GM12878 (cell line): Measurements from ENCODE around the gene ARRB2. TPM values are rescaled to one million over a fixed set of nuclear protein-coding genes. Genes with fewer than 3 reads are reported as not detected.
"Not testable (repeated sequence)": the region's sequence is repeated elsewhere in the genome, so short reads cannot be mapped to it uniquely, and the experiment has no call there.

Experiments used
- ATAC-seq: fragments of 200-7000 bp; cut with Tn5 transposase; 3 replicates; pipeline ENCODE4 v1.9.1; 2020; ENCODE audit warnings: mild to moderate bottlenecking, moderate library complexity
- BruUV-seq: library from RNA; stranded (reverse); fragments of 400-500 nt; replicated peaks from 2 replicates; lab custom pipeline; 2021; lab: Mats Ljungman, UMichigan
- CTCF ChIA-PET: fragments of 300-600 bp; sonication (Branson Sonifier 250); formaldehyde crosslinking; extraction: SDS; loops from one replicate; lab custom pipeline; 2021; ENCODE audit warnings: inconsistent platforms; lab: Yijun Ruan, JAX
- POLR2A ChIA-PET: fragments of 350-600 bp; formaldehyde crosslinking; extraction: SDS; loops from one replicate; lab custom pipeline; 2021; ENCODE audit warnings: inconsistent platforms; lab: Charles Lee
- RAD21 ChIA-PET: fragments of 300-600 bp; sonication (Branson Sonifier 250); formaldehyde crosslinking; loops from one replicate; lab custom pipeline; 2023; ENCODE audit warnings: antibody characterized with exemption; ENCODE audit not compliant: unreplicated experiment; lab: Charles Lee
- SMC1A ChIA-PET: fragments of 300-600 bp; sonication (Branson Sonifier 250); formaldehyde crosslinking; loops from one replicate; lab custom pipeline; 2023; ENCODE audit not compliant: unreplicated experiment, uncharacterized antibody; lab: Charles Lee
- DNase-seq: peaks from one replicate; pipeline ENCODE4 v3.0.0-alpha.2; 2011; ENCODE audit warnings: low read depth, low spot score
- FAIRE-seq: peaks from 3 replicates; lab custom pipeline; 2011; peaks lifted over from hg19 to GRCh38; lab: Jason Lieb, UNC
- H2AFZ ChIP-seq: 2 replicates; pipeline ENCODE4 v1.6.0; 2011; ENCODE audit warnings: low read depth, low read length, control low read depth; ENCODE audit not compliant: control insufficient read depth
- H3K27ac ChIP-seq: 2 replicates; pipeline ENCODE4 v1.5.1; 2011; ENCODE audit warnings: control low read depth; ENCODE audit not compliant: control insufficient read depth, insufficient read depth
- H3K27me3 ChIP-seq, 2 experiments: replicated peaks in 1 of 2; 2 replicates each; pipeline versions ENCODE4 v1.6.0 to v1.6.1; 2011; ENCODE audit warnings: low read length in 1 of 2; ENCODE audit not compliant: control insufficient read depth in 2 of 2, insufficient read depth in 2 of 2
- H3K36me3 ChIP-seq, 2 experiments: 2 replicates each; pipeline ENCODE4 v1.5.1; 2011; ENCODE audit warnings: low read length in 1 of 2; ENCODE audit not compliant: control insufficient read depth in 2 of 2, insufficient read depth in 2 of 2
- H3K4me1 ChIP-seq: 2 replicates; pipeline ENCODE4 v1.6.1; 2011; ENCODE audit warnings: mild to moderate bottlenecking, low read length, moderate library complexity, mixed read lengths; ENCODE audit not compliant: control insufficient read depth, insufficient read depth
- H3K4me2 ChIP-seq: 2 replicates; pipeline ENCODE4 v1.6.0; 2011; ENCODE audit warnings: control low read depth; ENCODE audit not compliant: control insufficient read depth, insufficient read depth
- H3K4me3 ChIP-seq: fragments of 200-600 bp; sonication (generic); 2 replicates; pipeline ENCODE4 v1.5.1; 2016
- H3K79me2 ChIP-seq: 2 replicates; pipeline ENCODE4 v1.6.0; 2011; ENCODE audit warnings: low read length; ENCODE audit not compliant: control insufficient read depth, insufficient read depth
- H3K9ac ChIP-seq: 2 replicates; pipeline ENCODE4 v1.8.0; 2011; ENCODE audit warnings: low read length, control low read depth, mixed read lengths; ENCODE audit not compliant: control insufficient read depth, insufficient read depth
- H3K9me3 ChIP-seq: replicated peaks from 3 replicates; pipeline ENCODE4 v1.5.1; 2011; ENCODE audit warnings: mild to moderate bottlenecking, low read length; ENCODE audit not compliant: control insufficient read depth, insufficient read depth
- H4K20me1 ChIP-seq: 2 replicates; pipeline ENCODE4 v1.6.0; 2011; ENCODE audit not compliant: control insufficient read depth, insufficient read depth
- CTCF ChIP-seq, 3 experiments: IDR thresholded peaks in 2 of 3; conservative IDR thresholded peaks in 1 of 3; 2 replicates each; pipeline ENCODE4 v1.5.1; 2011; ENCODE audit warnings: low read depth in 3 of 3, low read length in 3 of 3, mild to moderate bottlenecking in 3 of 3, control low read depth in 2 of 3, moderate library complexity in 2 of 3, inconsistent platforms in 1 of 3, mixed read lengths in 1 of 3; ENCODE audit not compliant: control insufficient read depth in 2 of 3, insufficient read depth in 1 of 3; ENCODE audit errors: extremely low read depth in 1 of 3
- EED ChIP-seq: sonication (generic); IDR thresholded peaks from 2 replicates; pipeline ENCODE4 v1.6.1; 2016; ENCODE audit warnings: antibody characterized with exemption, low read depth
- EZH2 ChIP-seq: IDR thresholded peaks from 2 replicates; pipeline ENCODE4 v1.6.1; 2012; ENCODE audit warnings: low read depth, mild to moderate bottlenecking, control low read depth, inconsistent platforms, low read length, borderline replicate concordance; ENCODE audit not compliant: control insufficient read depth
- HDGF ChIP-seq: fragments of 450-650 bp; IDR thresholded peaks from 2 replicates; pipeline ENCODE4 v1.6.1; 2016; ENCODE audit warnings: antibody characterized with exemption
- IKZF2 ChIP-seq, 2 experiments: fragments of 450-650 bp; IDR thresholded peaks; 2 replicates each; pipeline ENCODE4 v1.6.1; 2017; ENCODE audit warnings: mild to moderate bottlenecking in 2 of 2, moderate library complexity in 2 of 2
- MEF2A ChIP-seq: IDR thresholded peaks from 2 replicates; pipeline ENCODE4 v1.6.1; 2011; ENCODE audit warnings: low read depth, mild to moderate bottlenecking, low read length, moderate library complexity; ENCODE audit not compliant: insufficient read depth
- MYB ChIP-seq: fragments of 150-350 bp; IDR thresholded peaks from 2 replicates; pipeline ENCODE4 v1.6.1; 2014; ENCODE audit warnings: mild to moderate bottlenecking, low read depth, low read length, borderline replicate concordance
- NFIC ChIP-seq: IDR thresholded peaks from 2 replicates; pipeline ENCODE4 v1.6.1; 2012; ENCODE audit warnings: low read depth, mild to moderate bottlenecking, inconsistent platforms, low read length, moderate library complexity
- RUNX3 ChIP-seq: IDR thresholded peaks from 2 replicates; pipeline ENCODE4 v1.6.1; 2012; ENCODE audit warnings: low read length, inconsistent platforms
- SUZ12 ChIP-seq: fragments of 200-600 bp; sonication (generic); IDR thresholded peaks from one replicate; pipeline ENCODE4 v1.6.1; 2018; ENCODE audit warnings: antibody characterized with exemption, mild to moderate bottlenecking; ENCODE audit not compliant: unreplicated experiment
- TCF7 ChIP-seq: IDR thresholded peaks from 2 replicates; pipeline ENCODE4 v1.6.1; 2014; ENCODE audit warnings: antibody characterized with exemption, borderline replicate concordance
- ZBTB33 ChIP-seq: fragments of 450-650 bp; IDR thresholded peaks from 2 replicates; pipeline ENCODE4 v1.6.1; 2017; ENCODE audit warnings: mild to moderate bottlenecking
- ZNF217 ChIP-seq: fragments of 450-650 bp; IDR thresholded peaks from 2 replicates; pipeline ENCODE4 v1.6.1; 2017; ENCODE audit warnings: antibody characterized with exemption, mild to moderate bottlenecking
- ZSCAN29 ChIP-seq: fragments of 450-650 bp; IDR thresholded peaks from 2 replicates; pipeline ENCODE4 v1.6.1; 2017; ENCODE audit warnings: mild to moderate bottlenecking, moderate library complexity
- WGBS: methylation state at CpG from one replicate; pipeline ENCODE4 v1.1.6; 2016; ENCODE audit warnings: low lambda C conversion rate; ENCODE audit not compliant: insufficient replicate concordance, insufficient coverage; ENCODE audit errors: missing lambda C conversion rate; 5-methylcytosine and 5-hydroxymethylcytosine counted together
- in situ Hi-C: fragments of 300-500 bp; cut with MboI; formaldehyde crosslinking; loops from 9 replicates; pipeline ENCODE4 v1.14.3; 2018; ENCODE audit warnings: mixed read lengths
- intact Hi-C: fragments of 100-400 bp; cut with micrococcal nuclease; formaldehyde crosslinking; loops from one replicate; pipeline ENCODE4 v1.14.2; 2022; ENCODE audit not compliant: unreplicated experiment
- polyA plus RNA-seq, 11 experiments: library from polyadenylated mRNA; depleted of rRNA in 4 of 11; unstranded in 6 of 11; stranded (reverse) in 5 of 11; fragments of >200 nt; fragmentation: Nextera tagmentation in 4 of 11; fragmentation: Illumina TruSeq in 1 of 11; extraction: Ambion mirVana in 4 of 11; extraction: Trizol in 1 of 11; gene quantifications; 1 replicate in 1 of 11; 2 replicates in 10 of 11; pipeline versions ENCODE4 v1.2.1 to v1.2.3, GENCODE V29; 2011 to 2016; ENCODE audit warnings: inconsistent platforms in 2 of 11, missing spikeins in 2 of 11, low read depth in 1 of 11
- total RNA-seq, 4 experiments: library from RNA; depleted of rRNA in 3 of 4; stranded (reverse); fragments of >200 nt in 3 of 4; fragmentation: Illumina TruSeq in 1 of 4; extraction: Trizol in 1 of 4; gene quantifications; 2 replicates each; pipeline versions ENCODE4 v1.2.1 to v1.2.3, GENCODE V29; 2013 to 2021

Gene ARRB2
- total and polyA plus RNA-seq, 10 of the 15 experiments (the other 5 are each of a cell fraction or from before 2014, with no cell fraction given), result 6.5 to 75.2 (median 43.1) TPM

DNA sequence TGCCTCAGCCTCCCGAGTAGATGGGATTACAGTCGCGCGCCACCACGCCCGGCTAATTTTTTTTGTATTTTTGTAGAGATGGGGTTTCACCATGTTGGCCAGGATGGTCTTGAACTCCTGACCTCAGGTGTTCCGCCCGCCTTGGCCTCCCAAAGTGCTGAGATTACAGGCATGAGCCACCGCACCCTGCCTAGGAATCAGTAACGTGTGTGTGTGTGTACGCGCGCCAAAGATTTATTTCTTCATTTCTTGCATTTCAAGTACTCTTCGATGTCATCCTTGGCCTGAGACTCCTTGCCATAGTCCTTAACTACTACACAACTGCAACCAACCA, 5.9 kb upstream of the ARRB2 start:
- FAIRE-seq, in situ Hi-C loops, ATAC-seq, intact Hi-C loops, RAD21 ChIA-PET, BruUV-seq, H3K4me1 ChIP-seq, DNase-seq, H3K27me3 ChIP-seq, H3K9me3 ChIP-seq, H4K20me1 ChIP-seq, H3K36me3 ChIP-seq: not testable (repeated sequence)
- Histone ChIP-seq H3K4me2 (peak overlapping the region; percentile 80), H3K4me3 (peak overlapping the region; percentile 82), H3K79me2 (peaks cover 26% of the 10 kb centered on the region), H2AFZ (peak overlapping the region; percentile 92; the same call in 1 of the 2 replicates), H3K27ac (peak overlapping the region; percentile 71), H3K9ac (peak overlapping the region; percentile 81)
- ChIA-PET SMC1A (interaction anchor here (2.5 kb wide), 1 partner anchor 138 kb away, joined by 8 read pairs; no protein-coding TSS in a partner anchor), POLR2A (interaction anchor here (1.5 to 1.8 kb wide), 2 partner anchors 13 to 28 kb away, joined by 4 to 5 read pairs; no protein-coding TSS in a partner anchor), CTCF (interaction anchor here (0.8 kb wide), 1 partner anchor 86 kb away, joined by 3 read pairs; no protein-coding TSS in a partner anchor)
- TF ChIP-seq HDGF, result 0 out of 2 replicates have a peak, but pooled peaks have one; percentile 0
- 0 out of 4 replicates have a peak, but pooled peaks of 1 of the 2 experiments have one; percentile 6 for TF ChIP-seq IKZF2 (IDR thresholded peaks at IDR 0.05)
- WGBS, result 23% methylated on average over 14 of the region's 14 CpGs

DNA sequence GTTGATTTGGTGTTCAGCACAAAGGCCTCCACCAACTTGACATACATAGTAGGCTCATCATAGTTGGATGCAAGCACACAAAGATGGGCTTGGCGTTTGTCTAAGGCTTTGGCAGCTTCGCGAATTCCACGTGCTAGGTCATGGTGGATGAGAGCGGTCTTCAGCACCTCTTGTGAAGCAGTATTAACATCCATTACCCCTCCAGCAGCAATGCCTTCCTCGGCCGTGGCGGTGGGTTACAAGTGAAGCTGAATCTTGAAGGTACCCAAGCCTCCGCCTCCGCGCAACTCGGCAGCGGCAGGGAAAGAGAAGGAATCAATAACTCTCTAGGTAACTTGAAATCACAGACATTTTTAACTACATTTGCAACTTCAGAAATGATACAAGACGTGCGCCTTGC, 5.4 kb upstream of the ARRB2 start:
- Histone ChIP-seq H3K36me3 (no peaks in the 10 kb centered on the region), H3K27ac (no peak overlapping the region), H4K20me1 (no peaks in the 10 kb centered on the region), H2AFZ (no peak overlapping the region; the same call in 1 of the 2 replicates), H3K4me3 (peak overlapping the region; percentile 82), H3K9ac (peak overlapping the region; percentile 81; the same call in 1 of the 2 replicates), H3K79me2 (peaks cover 25% of the 10 kb centered on the region), H3K9me3 (no peaks in the 10 kb centered on the region; the same call in 2 of the 3 replicates), H3K27me3 (no peaks in the 10 kb centered on the region), H3K4me1 (peaks cover 8% of the 10 kb centered on the region), H3K4me2 (peak overlapping the region; percentile 80)
- intact Hi-C loops (no loop called here), in situ Hi-C loops (no loop called here)
- RAD21 ChIA-PET, result no interaction called here
- FAIRE-seq (no peak), ATAC-seq (no peak), DNase-seq (no peak)
- BruUV-seq, result no TSS peak
- 80% methylated on average over 12 of the region's 15 CpGs for WGBS
- CTCF ChIA-PET, result interaction anchor here (0.8 kb wide), 1 partner anchor 85 kb away, joined by 3 read pairs; no protein-coding TSS in a partner anchor
- SMC1A ChIA-PET, result no interaction called here
- POLR2A ChIA-PET, result interaction anchor here (1.8 kb wide), 1 partner anchor 14 kb away, joined by 4 read pairs; no protein-coding TSS in a partner anchor
- TF ChIP-seq RUNX3, result no peak
- TF ChIP-seq NFIC, result no peak
- no peak for TF ChIP-seq ZSCAN29
- TF ChIP-seq SUZ12, result no peak
- TF ChIP-seq ZBTB33, result no peak
- no peak for TF ChIP-seq EZH2
- TF ChIP-seq MYB, result no peak
- no peak for TF ChIP-seq ZNF217
- TF ChIP-seq MEF2A, result no peak
- TF ChIP-seq CTCF (IDR thresholded peaks at IDR 0.05 in 2 of 3, conservative IDR thresholded peaks at IDR 0.05 in 1 of 3; ENCODE audit: control insufficient read depth in 2 of 3, extremely low read depth in 1 of 3, insufficient read depth in 1 of 3, low read depth in 3 of 3, low read length in 3 of 3), result no peak
- TF ChIP-seq TCF7, result no peak
- TF ChIP-seq EED, result no peak
